HG03571 (cell line): Measurements from ENCODE around the gene SLC10A7.
"Not testable (repeated sequence)": the region's sequence is repeated elsewhere in the genome, so short reads cannot be mapped to it uniquely, and the experiment has no call there.

Experiments
- ATAC-seq: cut with Tn5 transposase; IDR thresholded peaks from one replicate; pipeline ENCODE4 v1.9.1; 2021; ENCODE audit not compliant: unreplicated experiment

SLC10A7 gene

GRCh38 chr4:146367347-146367746 is 154.4 kb downstream of the SLC10A7 start:
- ATAC-seq, result no peak

DNA sequence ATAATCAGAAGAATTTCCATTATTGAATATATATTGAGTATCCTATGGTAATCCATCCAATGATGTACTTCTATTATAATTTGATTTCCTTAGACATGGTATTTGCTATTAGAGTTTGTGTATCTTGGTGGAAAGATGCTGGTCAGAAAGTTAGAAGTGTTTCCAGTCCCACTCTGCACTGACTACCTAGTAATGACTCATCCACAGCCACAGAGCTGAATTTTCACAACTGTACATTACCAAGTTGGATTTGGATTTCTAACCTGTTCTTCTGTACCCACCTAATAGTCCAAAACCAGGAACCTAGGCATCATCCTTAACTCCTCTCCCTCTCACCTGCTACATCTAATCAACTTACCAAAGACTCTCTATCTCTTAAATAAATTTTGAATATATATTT is 162.0 kb downstream of the SLC10A7 start:
- no peak for ATAC-seq

- ATAC-seq, result not testable (repeated sequence)
Measured at GRCh38 chr4:146350114-146350513, 171.6 kb downstream of the SLC10A7 start.

- no peak for ATAC-seq
Measured at GRCh38 chr4:146349306-146349705, 172.4 kb downstream of the SLC10A7 start.

GRCh38 chr4:146347822-146348221 is 173.9 kb downstream of the SLC10A7 start:
- ATAC-seq, result no peak

DNA sequence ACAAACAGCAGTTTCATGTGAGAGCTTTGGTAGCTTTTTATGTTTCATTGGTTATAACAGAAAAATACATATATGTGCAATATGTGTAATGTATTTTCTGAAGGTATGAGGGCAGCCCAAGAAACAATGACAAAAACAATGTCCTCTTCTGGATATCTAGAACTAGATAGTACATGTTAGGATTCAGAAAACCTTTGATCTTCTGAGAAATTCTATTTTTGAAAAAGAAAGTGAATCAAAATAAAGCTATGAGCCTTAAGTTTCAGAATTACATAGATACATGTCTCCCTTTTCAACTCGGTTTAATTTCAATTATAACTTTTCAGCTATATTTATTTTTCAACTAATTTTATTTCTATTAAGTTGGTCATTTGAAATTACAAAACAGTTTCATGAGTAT is 175.5 kb downstream of the SLC10A7 start:
- no peak for ATAC-seq

DNA sequence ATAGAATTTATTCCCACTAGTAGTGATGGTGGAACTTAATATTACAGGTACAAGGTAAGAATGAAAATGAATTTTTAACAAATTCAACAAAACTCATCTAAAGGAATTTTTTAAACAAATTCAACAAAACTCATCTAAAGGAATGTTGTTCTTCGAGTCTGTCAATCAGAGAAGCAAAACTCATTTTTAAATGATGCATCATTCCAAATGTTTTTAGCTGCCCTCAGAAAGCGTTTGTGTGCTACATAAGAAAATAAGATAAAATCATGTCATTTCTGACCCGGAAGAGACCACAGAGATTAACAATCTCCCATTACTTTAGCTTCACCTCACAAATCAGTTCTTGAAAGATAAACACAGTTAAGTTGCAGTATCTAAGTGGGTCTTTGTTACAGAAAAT is 178.0 kb downstream of the SLC10A7 start:
- ATAC-seq, result no peak

DNA sequence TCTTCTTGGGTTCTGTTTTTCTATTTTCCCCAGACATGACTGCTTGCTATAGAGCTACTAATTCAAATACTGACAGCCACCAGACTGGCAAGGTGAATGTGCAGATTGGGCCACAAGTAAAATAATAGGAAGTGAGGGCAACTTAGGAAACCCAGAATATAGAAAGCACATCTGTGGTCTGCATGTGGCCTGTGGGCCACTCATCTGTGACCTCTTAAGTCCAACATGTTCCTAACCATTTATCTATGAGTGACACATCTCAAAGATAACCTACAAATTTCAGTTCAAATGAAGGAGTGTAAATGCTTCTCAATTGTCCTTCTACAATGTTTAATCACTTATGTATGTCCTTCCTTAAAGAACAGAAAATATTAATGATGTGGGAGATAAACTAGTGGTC is 178.5 kb downstream of the SLC10A7 start:
- ATAC-seq, result peak; percentile 77

DNA sequence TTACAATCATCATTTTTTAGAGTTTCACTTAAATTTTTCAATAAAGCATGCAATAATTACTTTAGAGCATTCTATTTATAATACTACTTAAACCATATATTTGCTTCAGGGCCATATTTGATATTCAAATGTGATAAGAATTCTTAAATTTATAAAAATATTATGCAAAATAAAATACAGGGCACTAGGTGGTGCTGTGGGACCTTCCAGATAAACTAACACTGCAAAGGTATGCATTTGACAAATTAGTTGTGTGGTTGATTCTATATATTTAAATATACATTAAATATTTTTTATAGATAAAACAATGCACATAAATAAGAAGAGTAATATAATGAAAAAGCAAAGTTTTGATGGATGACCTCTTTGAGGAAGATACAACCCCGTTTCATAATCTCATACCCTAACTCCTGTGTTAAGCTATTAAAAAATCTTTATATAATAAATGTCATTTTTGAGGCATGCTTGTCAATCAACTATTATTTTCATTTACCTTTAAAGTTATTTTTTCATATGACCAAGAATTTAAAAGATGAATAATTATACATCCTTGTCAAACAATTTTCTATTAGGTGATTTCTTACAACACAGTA is 179.0 kb downstream of the SLC10A7 start:
- ATAC-seq, result no peak

GRCh38 chr4:146340798-146341197 is 180.9 kb downstream of the SLC10A7 start:
- no peak for ATAC-seq

DNA sequence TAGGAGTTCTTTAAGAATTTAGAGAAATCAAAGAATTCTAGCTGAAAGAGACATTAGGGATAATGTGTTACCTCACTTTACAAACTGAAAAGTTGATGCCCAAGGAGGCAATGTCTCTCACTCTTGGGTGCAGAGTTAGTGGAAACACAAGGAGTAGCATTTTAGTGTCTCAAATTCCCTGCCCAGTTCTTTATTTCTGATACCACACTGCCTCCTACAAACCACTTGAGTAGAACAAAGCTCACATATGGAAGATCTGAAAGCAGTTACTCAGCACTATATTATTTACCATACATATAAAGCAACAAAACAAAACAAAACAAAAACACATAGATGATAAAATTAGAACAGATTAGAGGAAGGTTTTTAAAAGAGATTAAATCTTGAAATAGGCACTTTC is 183.2 kb downstream of the SLC10A7 start:
- no peak for ATAC-seq

GRCh38 chr4:146336410-146336807 is 185.3 kb downstream of the SLC10A7 start:
- ATAC-seq, result no peak

DNA sequence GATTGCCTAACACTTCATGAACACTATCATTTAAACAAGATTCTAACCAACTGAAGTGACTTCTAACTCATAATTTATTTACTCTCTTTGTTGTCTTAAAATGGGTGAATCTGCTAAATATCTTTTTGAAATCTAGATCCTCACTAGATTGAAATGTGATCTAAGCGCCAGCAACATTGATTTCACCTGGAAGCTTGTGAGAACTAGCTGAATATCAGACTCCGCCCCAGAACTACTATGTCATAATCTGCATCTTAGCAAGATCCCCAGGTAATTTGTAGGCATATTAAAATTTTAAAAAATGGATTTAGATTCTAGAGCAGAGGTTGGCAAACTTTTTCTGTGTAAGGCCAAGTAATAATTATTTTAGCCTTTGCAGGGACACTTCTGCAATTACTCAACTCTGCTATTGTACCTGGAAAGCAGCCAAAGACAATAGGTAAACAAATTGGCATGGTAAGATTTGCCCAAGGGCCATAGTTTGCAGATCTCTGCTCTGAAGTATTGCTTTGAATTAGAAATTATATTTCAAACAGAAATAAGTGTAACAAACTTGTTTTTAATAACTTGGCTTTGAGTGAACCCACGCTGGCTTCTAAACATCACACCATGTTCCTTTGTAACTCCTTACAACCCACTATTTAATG is 185.9 kb downstream of the SLC10A7 start:
- ATAC-seq, result no peak

DNA sequence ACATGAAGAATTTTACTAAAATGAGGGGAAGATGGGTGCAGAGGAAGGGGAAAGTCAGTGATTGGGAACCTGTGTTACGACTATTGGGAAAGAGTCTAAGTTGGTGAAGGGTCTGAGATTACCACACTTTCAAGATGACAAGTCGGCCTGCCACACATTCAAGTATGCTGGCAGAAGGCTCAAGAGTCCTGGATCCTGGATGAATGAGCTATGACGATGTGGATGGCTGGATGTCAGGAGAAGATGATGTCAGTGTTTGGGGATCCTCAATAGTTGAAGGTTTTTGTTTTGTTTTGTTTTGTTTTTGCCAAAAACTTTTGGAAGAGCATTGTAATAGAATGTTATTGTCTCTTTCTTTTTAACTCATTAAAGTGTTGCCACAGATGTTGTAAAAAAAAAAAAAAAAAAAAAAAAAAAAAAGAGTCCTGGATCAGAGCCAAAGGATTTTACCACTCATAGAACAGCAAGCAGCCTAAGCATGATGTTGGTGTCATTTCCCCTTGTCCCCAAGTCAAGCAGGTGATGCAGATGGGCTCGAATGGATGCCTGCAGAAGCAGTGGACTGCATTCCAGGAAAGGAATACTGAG is 186.8 kb downstream of the SLC10A7 start:
- ATAC-seq, result no peak

DNA sequence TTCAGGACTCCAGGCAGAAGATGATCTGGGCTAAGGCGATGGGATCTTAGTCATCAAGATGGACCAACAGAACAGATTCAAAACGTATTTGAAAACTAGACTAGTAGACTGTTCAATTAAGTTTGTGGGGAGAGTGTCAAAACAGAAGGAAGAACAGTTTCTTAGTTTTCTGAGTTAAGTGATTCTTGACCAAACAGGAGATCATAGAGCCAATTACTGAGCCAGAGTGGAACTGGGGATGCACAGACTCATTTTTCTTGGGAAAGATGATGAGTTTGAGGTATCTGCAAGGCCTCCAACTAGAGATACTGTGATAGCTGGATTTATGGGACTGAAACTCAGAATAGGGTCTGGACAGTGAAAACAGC is 187.9 kb downstream of the SLC10A7 start:
- no peak for ATAC-seq

DNA sequence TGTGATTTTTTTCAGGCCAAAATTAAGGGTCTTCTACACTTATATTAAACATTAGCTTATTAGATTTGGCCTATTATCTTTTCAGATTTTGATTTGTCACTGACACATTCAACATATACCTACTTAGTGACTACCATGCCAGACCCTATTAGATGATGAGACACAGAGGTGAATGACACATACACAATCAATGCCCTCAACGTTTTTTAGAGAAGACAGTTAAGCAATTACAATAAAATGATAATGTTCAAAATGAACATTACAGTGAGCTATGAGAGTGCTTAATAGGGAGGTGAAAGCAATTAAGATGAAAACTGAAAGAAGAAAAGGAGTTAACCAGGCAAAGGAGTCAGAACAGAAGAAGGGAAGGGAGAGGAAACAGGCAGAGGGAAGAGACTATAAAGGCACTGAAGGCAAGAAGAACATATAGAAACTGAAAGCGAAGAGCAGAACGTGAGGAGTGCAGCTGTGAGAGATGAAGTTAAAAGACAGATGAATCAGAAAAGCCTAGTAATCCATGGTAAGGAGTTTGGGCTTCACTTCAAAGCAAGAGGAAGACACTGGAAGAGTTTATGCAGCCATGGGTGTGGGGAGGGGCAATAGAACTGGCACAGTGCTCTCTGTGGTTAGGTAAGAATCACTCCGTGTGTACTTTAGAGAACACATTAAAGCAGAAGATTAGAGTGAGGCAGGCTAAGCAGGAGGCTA is 188.4 kb downstream of the SLC10A7 start:
- peak; percentile 89 for ATAC-seq

GRCh38 chr4:146330392-146330791 is 191.3 kb downstream of the SLC10A7 start:
- ATAC-seq, result no peak

- no peak for ATAC-seq
Measured at GRCh38 chr4:146329050-146329716, 192.6 kb downstream of the SLC10A7 start.

- ATAC-seq, result no peak
Measured at GRCh38 chr4:146327859-146328650, 193.7 kb downstream of the SLC10A7 start.

- no peak for ATAC-seq
Measured at GRCh38 chr4:146318894-146319293, 202.8 kb downstream of the SLC10A7 start.

DNA sequence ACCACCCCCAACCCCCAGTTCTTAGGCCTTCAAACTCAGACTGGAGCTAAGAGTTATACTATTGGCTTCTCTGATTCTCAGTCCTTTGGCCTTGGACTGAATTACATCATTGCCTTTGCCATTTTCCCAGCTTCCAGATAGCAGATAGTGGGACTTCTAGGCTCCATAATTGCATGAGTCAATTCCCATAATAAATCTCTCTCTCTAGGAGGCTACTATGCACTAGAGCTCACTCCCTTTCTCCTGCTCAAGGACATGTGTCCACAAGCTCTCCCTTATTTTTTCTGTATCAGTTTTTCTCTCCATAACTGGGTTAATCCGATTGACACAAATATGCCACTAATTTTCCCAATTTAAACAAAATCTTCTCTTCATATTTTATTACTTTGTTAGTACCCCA is 204.0 kb downstream of the SLC10A7 start:
- ATAC-seq, result no peak
